GM19438 (cell line): Measurements from ENCODE around the gene HECA.
A peak's percentile ranks its signal among the peaks of the same experiment; 100 is the strongest.
"Not testable (repeated sequence)": the region's sequence is repeated elsewhere in the genome, so short reads cannot be mapped to it uniquely, and the experiment has no call there.

Experiments used
- ATAC-seq: cut with Tn5 transposase; IDR thresholded peaks from one replicate; pipeline ENCODE4 v1.9.1; 2021; ENCODE audit warnings: low read depth; ENCODE audit not compliant: unreplicated experiment

The HECA gene

GRCh38 chr6:139201378-139201777, 66.5 kb downstream of the HECA start:
- no peak for ATAC-seq

DNA sequence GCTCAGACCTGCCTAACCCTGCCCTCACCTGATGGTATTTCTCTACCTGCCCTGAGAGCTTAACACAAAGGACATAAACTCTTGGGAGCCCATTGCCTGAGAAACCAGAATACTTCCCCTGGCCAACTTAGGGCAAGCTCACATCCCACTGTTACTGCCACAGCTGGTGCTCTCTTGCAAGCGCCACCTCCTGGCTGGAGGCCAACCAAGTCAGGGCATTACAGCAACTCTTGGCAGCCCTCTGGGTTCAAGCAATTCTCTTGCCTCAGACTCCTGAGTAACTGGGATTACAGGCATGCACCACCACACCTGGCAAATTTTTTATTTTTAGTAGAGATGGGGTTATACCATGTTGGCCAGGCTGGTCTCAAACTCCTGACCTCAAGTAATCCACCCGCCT, 70.1 kb downstream of the HECA start:
- no peak for ATAC-seq

- no peak for ATAC-seq
Measured at GRCh38 chr6:139205843-139206242, 71.0 kb downstream of the HECA start.

- not testable (repeated sequence) for ATAC-seq
Measured at GRCh38 chr6:139210766-139211165, 75.9 kb downstream of the HECA start.

DNA sequence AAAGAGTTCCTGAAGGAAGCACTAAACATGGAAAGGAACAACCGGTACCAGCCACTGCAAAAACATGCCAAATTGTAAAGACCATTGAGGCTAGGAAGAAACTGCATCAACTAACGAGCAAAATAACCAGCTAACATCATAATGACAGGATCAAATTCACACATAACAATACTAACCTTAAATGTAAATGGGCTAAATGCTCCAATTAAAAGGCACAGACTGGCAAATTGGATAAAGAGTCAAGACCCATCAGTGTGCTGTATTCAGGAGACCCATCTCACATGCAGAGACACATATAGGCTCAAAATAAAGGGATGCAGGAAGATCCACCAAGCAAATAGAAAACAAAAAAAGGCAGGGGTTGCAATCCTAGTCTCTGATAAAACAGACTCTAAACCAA, 77.6 kb downstream of the HECA start:
- not testable (repeated sequence) for ATAC-seq

GRCh38 chr6:139219271-139219729, 84.4 kb downstream of the HECA start:
- peak; percentile 100 for ATAC-seq

DNA sequence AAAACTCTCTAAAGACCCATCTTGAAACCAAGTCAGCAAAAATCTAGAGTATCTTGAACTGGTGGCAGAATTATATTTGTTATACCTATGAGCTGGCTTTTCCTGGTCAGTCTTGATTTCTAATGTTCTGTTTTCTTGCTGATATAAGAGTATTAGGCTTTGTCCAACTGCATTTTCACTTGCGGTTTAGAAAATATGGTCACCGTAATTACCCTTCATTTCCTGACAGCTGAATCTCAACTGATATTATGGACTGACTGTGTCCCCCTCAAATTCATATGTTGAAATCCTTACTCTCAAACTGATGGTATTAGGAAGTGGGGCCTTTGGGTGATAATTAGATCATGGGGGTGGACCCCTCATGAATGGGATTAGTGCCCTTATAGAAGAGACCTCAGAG, 84.9 kb downstream of the HECA start:
- no peak for ATAC-seq

- not testable (repeated sequence) for ATAC-seq
Measured at GRCh38 chr6:139228387-139228786, 93.5 kb downstream of the HECA start.
